ENCODE measurements around the gene RGS21.

- no peak for TF ChIP-seq ZNF143 (CRISPR knock-in tag; IDR thresholded peaks at IDR 0.05)
- no peak for TF ChIP-seq GLI4 (CRISPR knock-in tag; IDR thresholded peaks at IDR 0.05; ENCODE audit: borderline replicate concordance)
- TF ChIP-seq ETS1 (CRISPR knock-in tag; IDR thresholded peaks at IDR 0.05) = no peak
- TF ChIP-seq ZBTB7A (CRISPR knock-in tag; IDR thresholded peaks at IDR 0.05) = no peak
- TF ChIP-seq CTCF (CRISPR knock-in tag; IDR thresholded peaks at IDR 0.05) = no peak
- TF ChIP-seq HDAC6 (IDR thresholded peaks at IDR 0.05; ENCODE audit: low read depth, low read length) = no peak
- TF ChIP-seq ZNF274 (CRISPR knock-in tag; IDR thresholded peaks at IDR 0.05) = no peak
- TF ChIP-seq GATA4 (IDR thresholded peaks at IDR 0.05; ENCODE audit: borderline replicate concordance, low read depth) = no peak
- no peak for TF ChIP-seq ZNF431 (CRISPR knock-in tag; IDR thresholded peaks at IDR 0.05; ENCODE audit: borderline replicate concordance, low read depth)
- TF ChIP-seq NONO (IDR thresholded peaks at IDR 0.05) = no peak
- TF ChIP-seq NONO (CRISPR knock-in tag; conservative IDR thresholded peaks at IDR 0.05) = no peak
- TF ChIP-seq CHD2 (IDR thresholded peaks at IDR 0.05; ENCODE audit: low read depth, low read length) = no peak
- TF ChIP-seq JUN (CRISPR knock-in tag; IDR thresholded peaks at IDR 0.05) = no peak
- no peak for TF ChIP-seq POLR2AphosphoS5 (IDR thresholded peaks at IDR 0.05; ENCODE audit: low read depth, low read length)
- TF ChIP-seq NFIC (IDR thresholded peaks at IDR 0.05; ENCODE audit: low read length) = no peak
Measured at GRCh38 chr1:192358402-192358801, 41.6 kb downstream of the RGS21 start.

All from HepG2 (cell line).